ENCODE results near the gene FAM124B. TPM values are rescaled to one million over a fixed set of nuclear protein-coding genes. Genes with fewer than 3 reads are reported as not detected.

Gene FAM124B
- total and polyA plus RNA-seq, 2 of the 8 experiments (the other 6 are each of a cell fraction or from before 2014, with no cell fraction given) = 2.1 to 2.6 TPM

GRCh38 chr2:224381521-224382279 lies 20.2 kb downstream of the FAM124B start (continued):
- TF ChIP-seq POLR2A (IDR thresholded peaks at IDR 0.05; ENCODE audit: control extremely low read depth in 1 of 2, low read depth in 2 of 2, low read length in 2 of 2) (no peak), EP300 (IDR thresholded peaks at IDR 0.05; ENCODE audit: borderline replicate concordance in 1 of 2, low read depth in 2 of 2, low read length in 2 of 2) (no peak), SUZ12 (IDR thresholded peaks at IDR 0.05; ENCODE audit: low read length) (no peak), RNF2 (IDR thresholded peaks at IDR 0.05; ENCODE audit: borderline replicate concordance, low read depth, low read length, missing control alignments, poor library complexity, severe bottlenecking) (no peak)

Measured in H1 (cell line).